ENCODE results near the gene S100A8.
"Not testable (repeated sequence)": the region's sequence is repeated elsewhere in the genome, so short reads cannot be mapped to it uniquely, and the experiment has no call there.

Gene S100A8

GRCh38 chr1:153429266-153430165 is 38.6 kb upstream of the S100A8 start:
- Histone ChIP-seq H3K9me3 (ENCODE audit: control insufficient read depth, low read depth, low read length) (no peaks in the 10 kb centered on the region), H3K4me1 (ENCODE audit: control insufficient read depth, low read depth, low read length) (no peaks in the 10 kb centered on the region), H3K4me3 (ENCODE audit: low read length) (no peak overlapping the region), H3K27ac (ENCODE audit: low read length) (no peak overlapping the region), H3K27me3 (ENCODE audit: control insufficient read depth, insufficient read depth, low read length) (no peaks in the 10 kb centered on the region), H3K36me3 (ENCODE audit: control insufficient read depth, low read depth, low read length) (no peaks in the 10 kb centered on the region), H3K9ac (ENCODE audit: low read length) (no peak overlapping the region)

GRCh38 chr1:153428791-153429190 is 37.9 kb upstream of the S100A8 start:
- no peaks in the 10 kb centered on the region for H3K27me3 ChIP-seq (ENCODE audit: control insufficient read depth, insufficient read depth, low read length)
- H3K4me1 ChIP-seq (ENCODE audit: control insufficient read depth, low read depth, low read length): no peaks in the 10 kb centered on the region
- H3K4me3 ChIP-seq (ENCODE audit: low read length): no peak overlapping the region
- no peaks in the 10 kb centered on the region for H3K36me3 ChIP-seq (ENCODE audit: control insufficient read depth, low read depth, low read length)
- H3K9me3 ChIP-seq (ENCODE audit: control insufficient read depth, low read depth, low read length): no peaks in the 10 kb centered on the region
- H3K27ac ChIP-seq (ENCODE audit: low read length): no peak overlapping the region
- no peak overlapping the region for H3K9ac ChIP-seq (ENCODE audit: low read length)

- no peaks in the 10 kb centered on the region for H3K4me1 ChIP-seq (ENCODE audit: control insufficient read depth, low read depth, low read length)
- no peak overlapping the region for H3K9ac ChIP-seq (ENCODE audit: low read length)
- H3K36me3 ChIP-seq (ENCODE audit: control insufficient read depth, low read depth, low read length): no peaks in the 10 kb centered on the region
- no peak overlapping the region for H3K27ac ChIP-seq (ENCODE audit: low read length)
- no peak overlapping the region for H3K4me3 ChIP-seq (ENCODE audit: low read length)
- no peaks in the 10 kb centered on the region for H3K9me3 ChIP-seq (ENCODE audit: control insufficient read depth, low read depth, low read length)
- H3K27me3 ChIP-seq (ENCODE audit: control insufficient read depth, insufficient read depth, low read length): no peaks in the 10 kb centered on the region
Observed at GRCh38 chr1:153428073-153428638, 37.3 kb upstream of the S100A8 start.

- no peaks in the 10 kb centered on the region for H3K4me1 ChIP-seq (ENCODE audit: control insufficient read depth, low read depth, low read length)
- no peaks in the 10 kb centered on the region for H3K27me3 ChIP-seq (ENCODE audit: control insufficient read depth, insufficient read depth, low read length)
- no peak overlapping the region for H3K27ac ChIP-seq (ENCODE audit: low read length)
- H3K4me3 ChIP-seq (ENCODE audit: low read length): no peak overlapping the region
- no peaks in the 10 kb centered on the region for H3K36me3 ChIP-seq (ENCODE audit: control insufficient read depth, low read depth, low read length)
- H3K9me3 ChIP-seq (ENCODE audit: control insufficient read depth, low read depth, low read length): no peaks in the 10 kb centered on the region
- no peak overlapping the region for H3K9ac ChIP-seq (ENCODE audit: low read length)
Observed at GRCh38 chr1:153426809-153427208, 35.9 kb upstream of the S100A8 start.

GRCh38 chr1:153422450-153423068 is 31.7 kb upstream of the S100A8 start:
- Histone ChIP-seq H3K27me3 (ENCODE audit: control insufficient read depth, insufficient read depth, low read length) (no peaks in the 10 kb centered on the region), H3K9ac (ENCODE audit: low read length) (no peak overlapping the region)

GRCh38 chr1:153420306-153420705 is 29.4 kb upstream of the S100A8 start:
- no peaks in the 10 kb centered on the region for H3K27me3 ChIP-seq (ENCODE audit: control insufficient read depth, insufficient read depth, low read length)
- no peaks in the 10 kb centered on the region for H3K9me3 ChIP-seq (ENCODE audit: control insufficient read depth, low read depth, low read length)

More at GRCh38 chr1:153422450-153423068, 31.7 kb upstream of the S100A8 start:
- Histone ChIP-seq H3K9me3 (ENCODE audit: control insufficient read depth, low read depth, low read length) (no peaks in the 10 kb centered on the region), H3K4me3 (ENCODE audit: low read length) (no peak overlapping the region), H3K4me1 (ENCODE audit: control insufficient read depth, low read depth, low read length) (no peaks in the 10 kb centered on the region), H3K36me3 (ENCODE audit: control insufficient read depth, low read depth, low read length) (no peaks in the 10 kb centered on the region), H3K27ac (ENCODE audit: low read length) (no peak overlapping the region)

GRCh38 chr1:153419436-153419793 is 28.5 kb upstream of the S100A8 start:
- not testable (repeated sequence) for H3K27me3 ChIP-seq (ENCODE audit: control insufficient read depth, insufficient read depth, low read length); H3K9me3 ChIP-seq (ENCODE audit: control insufficient read depth, low read depth, low read length); H3K9ac ChIP-seq (ENCODE audit: low read length); H3K4me1 ChIP-seq (ENCODE audit: control insufficient read depth, low read depth, low read length); H3K36me3 ChIP-seq (ENCODE audit: control insufficient read depth, low read depth, low read length); H3K27ac ChIP-seq (ENCODE audit: low read length); H3K4me3 ChIP-seq (ENCODE audit: low read length)

More at GRCh38 chr1:153420306-153420705, 29.4 kb upstream of the S100A8 start:
- Histone ChIP-seq H3K36me3 (ENCODE audit: control insufficient read depth, low read depth, low read length) (no peaks in the 10 kb centered on the region), H3K4me3 (ENCODE audit: low read length) (no peak overlapping the region), H3K9ac (ENCODE audit: low read length) (no peak overlapping the region), H3K27ac (ENCODE audit: low read length) (no peak overlapping the region), H3K4me1 (ENCODE audit: control insufficient read depth, low read depth, low read length) (no peaks in the 10 kb centered on the region)

GRCh38 chr1:153418758-153419435 is 28.0 kb upstream of the S100A8 start:
- not testable (repeated sequence) for H3K9me3 ChIP-seq (ENCODE audit: control insufficient read depth, low read depth, low read length); H3K27me3 ChIP-seq (ENCODE audit: control insufficient read depth, insufficient read depth, low read length); H3K36me3 ChIP-seq (ENCODE audit: control insufficient read depth, low read depth, low read length); H3K9ac ChIP-seq (ENCODE audit: low read length); H3K27ac ChIP-seq (ENCODE audit: low read length); H3K4me1 ChIP-seq (ENCODE audit: control insufficient read depth, low read depth, low read length); H3K4me3 ChIP-seq (ENCODE audit: low read length)

GRCh38 chr1:153417136-153417888 is 26.4 kb upstream of the S100A8 start:
- H3K4me1 ChIP-seq (ENCODE audit: control insufficient read depth, low read depth, low read length): no peaks in the 10 kb centered on the region
- no peak overlapping the region for H3K27ac ChIP-seq (ENCODE audit: low read length)
- H3K27me3 ChIP-seq (ENCODE audit: control insufficient read depth, insufficient read depth, low read length): no peaks in the 10 kb centered on the region
- no peak overlapping the region for H3K4me3 ChIP-seq (ENCODE audit: low read length)
- H3K9ac ChIP-seq (ENCODE audit: low read length): no peak overlapping the region
- no peaks in the 10 kb centered on the region for H3K9me3 ChIP-seq (ENCODE audit: control insufficient read depth, low read depth, low read length)
- H3K36me3 ChIP-seq (ENCODE audit: control insufficient read depth, low read depth, low read length): no peaks in the 10 kb centered on the region

- Histone ChIP-seq H3K4me1 (ENCODE audit: control insufficient read depth, low read depth, low read length) (no peaks in the 10 kb centered on the region), H3K9me3 (ENCODE audit: control insufficient read depth, low read depth, low read length) (no peaks in the 10 kb centered on the region), H3K27me3 (ENCODE audit: control insufficient read depth, insufficient read depth, low read length) (no peaks in the 10 kb centered on the region), H3K27ac (ENCODE audit: low read length) (no peak within 1 kb of the TSS), H3K4me3 (ENCODE audit: low read length) (no peak within 1 kb of the TSS), H3K9ac (ENCODE audit: low read length) (no peak within 1 kb of the TSS), H3K36me3 (ENCODE audit: control insufficient read depth, low read depth, low read length) (no peaks in the 10 kb centered on the region)
Observed at GRCh38 chr1:153415850-153416570, 25.1 kb upstream of the S100A8 start, which contains the start of gene S100A7A. S100A7A (plus strand) TSS chr1:153416520; CDS start chr1:153418083, 1,563 bp downstream.

Data from iPS-18a (cell line).